Measurements from ENCODE around the gene ZNF217. TPM values are rescaled to one million over a fixed set of nuclear protein-coding genes. Genes with fewer than 3 reads are reported as not detected.
"Not testable (repeated sequence)": the region's sequence is repeated elsewhere in the genome, so short reads cannot be mapped to it uniquely, and the experiment has no call there.

ZNF217 gene
- total RNA-seq, 1 donor from 2014 or later: 30.4 TPM

DNA sequence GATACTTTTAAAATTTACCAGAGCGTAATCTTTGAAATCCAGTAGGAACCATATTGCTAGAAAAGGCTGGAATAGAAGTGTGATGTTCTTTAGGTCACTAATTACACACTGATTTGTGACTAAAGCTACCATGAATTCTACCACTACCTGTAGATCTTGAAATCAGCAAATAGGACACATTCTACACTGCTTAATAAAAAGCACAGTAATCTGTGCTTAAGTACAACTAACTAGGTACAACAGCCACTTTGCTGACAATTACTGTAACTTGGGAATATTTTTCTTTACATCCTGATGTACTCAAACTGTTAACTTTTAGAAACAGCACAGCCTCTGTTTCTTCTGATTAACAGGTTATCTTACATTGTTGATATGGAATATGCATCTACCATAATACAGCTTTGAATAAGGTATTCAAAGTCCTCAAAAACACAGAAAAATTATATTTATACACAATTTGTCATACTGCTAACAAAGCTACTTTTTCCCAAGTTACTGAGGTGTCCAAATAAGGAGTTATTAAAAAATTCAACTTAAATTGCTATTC is 6.4 kb downstream of the ZNF217 start:
- DNase-seq (ENCODE audit: extremely low spot score in 2 of 2); H3K27me3 ChIP-seq; H3K9me3 ChIP-seq; H3K4me3 ChIP-seq; H3K36me3 ChIP-seq: not testable (repeated sequence)
- peaks cover 62% of the 10 kb centered on the region for H3K4me1 ChIP-seq
- intact Hi-C loops (cut with DNase I): loop anchor here (5.0 kb wide), 1 partner anchor 35 kb away; no protein-coding TSS in a partner anchor
- H3K27ac ChIP-seq: peak overlapping the region; percentile 68

GRCh38 chr20:53586640-53587039 is 7.0 kb downstream of the ZNF217 start:
- intact Hi-C loops (cut with DNase I): loop anchor here (5.0 kb wide), 1 partner anchor 36 kb away; no protein-coding TSS in a partner anchor
- no peaks in the 10 kb centered on the region for H3K9me3 ChIP-seq
- peak overlapping the region; percentile 68 for H3K27ac ChIP-seq
- no peak for TF ChIP-seq POLR2A (IDR thresholded peaks at IDR 0.05)
- TF ChIP-seq POLR2AphosphoS5 (IDR thresholded peaks at IDR 0.05; ENCODE audit: insufficient read depth in 1 of 2, low read depth in 1 of 2): no peak
- TF ChIP-seq, protein P1, sequence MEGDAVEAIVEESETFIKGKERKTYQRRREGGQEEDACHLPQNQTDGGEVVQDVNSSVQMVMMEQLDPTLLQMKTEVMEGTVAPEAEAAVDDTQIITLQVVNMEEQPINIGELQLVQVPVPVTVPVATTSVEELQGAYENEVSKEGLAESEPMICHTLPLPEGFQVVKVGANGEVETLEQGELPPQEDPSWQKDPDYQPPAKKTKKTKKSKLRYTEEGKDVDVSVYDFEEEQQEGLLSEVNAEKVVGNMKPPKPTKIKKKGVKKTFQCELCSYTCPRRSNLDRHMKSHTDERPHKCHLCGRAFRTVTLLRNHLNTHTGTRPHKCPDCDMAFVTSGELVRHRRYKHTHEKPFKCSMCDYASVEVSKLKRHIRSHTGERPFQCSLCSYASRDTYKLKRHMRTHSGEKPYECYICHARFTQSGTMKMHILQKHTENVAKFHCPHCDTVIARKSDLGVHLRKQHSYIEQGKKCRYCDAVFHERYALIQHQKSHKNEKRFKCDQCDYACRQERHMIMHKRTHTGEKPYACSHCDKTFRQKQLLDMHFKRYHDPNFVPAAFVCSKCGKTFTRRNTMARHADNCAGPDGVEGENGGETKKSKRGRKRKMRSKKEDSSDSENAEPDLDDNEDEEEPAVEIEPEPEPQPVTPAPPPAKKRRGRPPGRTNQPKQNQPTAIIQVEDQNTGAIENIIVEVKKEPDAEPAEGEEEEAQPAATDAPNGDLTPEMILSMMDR (IDR thresholded peaks at IDR 0.05): no peak
- DNase-seq (ENCODE audit: extremely low spot score in 2 of 2): no peak
- H3K4me3 ChIP-seq: no peak overlapping the region
- peaks cover 66% of the 10 kb centered on the region for H3K4me1 ChIP-seq
- H3K36me3 ChIP-seq: peaks cover 0 to 9% of the 10 kb centered on the region in 2 donors
- H3K27me3 ChIP-seq: no peaks in the 10 kb centered on the region

GRCh38 chr20:53585910-53586309 is 7.7 kb downstream of the ZNF217 start:
- DNase-seq (ENCODE audit: extremely low spot score in 2 of 2); H3K4me3 ChIP-seq; H3K9me3 ChIP-seq; H3K27me3 ChIP-seq: not testable (repeated sequence)
- intact Hi-C loops (cut with DNase I): loop anchor here (5.0 kb wide), 1 partner anchor 36 kb away; no protein-coding TSS in a partner anchor
- H3K36me3 ChIP-seq: peaks cover 0 to 15% of the 10 kb centered on the region in 2 donors
- peaks cover 72% of the 10 kb centered on the region for H3K4me1 ChIP-seq
- H3K27ac ChIP-seq: peak overlapping the region; percentile 68

DNA sequence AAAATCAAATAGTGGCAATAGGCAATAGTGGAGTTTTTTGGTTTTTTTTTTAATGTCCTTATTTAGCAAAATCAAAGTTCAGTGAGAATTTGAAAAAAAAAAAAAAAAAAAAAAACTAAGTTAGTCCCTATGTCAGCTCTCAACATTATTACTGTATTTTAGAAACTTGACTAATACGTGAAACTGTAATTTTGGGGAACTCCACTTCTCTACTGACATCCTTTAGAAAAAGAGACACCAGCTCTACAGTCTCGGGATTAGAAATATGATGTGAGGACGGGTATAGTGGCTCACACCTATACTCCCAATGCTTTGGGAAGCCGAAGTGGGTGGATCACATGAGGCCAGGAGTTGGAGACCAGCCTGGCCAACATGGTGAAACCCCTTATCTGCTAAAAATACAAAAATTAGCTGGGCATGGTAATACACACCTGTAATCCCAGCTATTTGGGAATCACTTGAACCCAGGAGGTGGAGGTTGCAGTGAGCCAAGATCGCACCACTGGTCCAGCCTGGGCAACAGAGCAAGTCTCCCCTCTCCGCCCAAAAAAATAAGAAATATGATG is 8.6 kb downstream of the ZNF217 start:
- intact Hi-C loops (cut with DNase I): loop anchor here (5.0 kb wide), 1 partner anchor 37 kb away; no protein-coding TSS in a partner anchor
- Histone ChIP-seq H3K27ac (peak overlapping the region; percentile 68), H3K4me1 (peaks cover 73% of the 10 kb centered on the region)

GRCh38 chr20:53584550-53584913 is 9.1 kb downstream of the ZNF217 start:
- peaks cover 74% of the 10 kb centered on the region for H3K4me1 ChIP-seq
- intact Hi-C loops (cut with DNase I); H3K4me3 ChIP-seq; H3K27me3 ChIP-seq; H3K9me3 ChIP-seq; DNase-seq (ENCODE audit: extremely low spot score in 2 of 2): not testable (repeated sequence)
- peaks cover 0 to 15% of the 10 kb centered on the region in 2 donors for H3K36me3 ChIP-seq
- peak overlapping the region; percentile 78 for H3K27ac ChIP-seq

More for the DNA sequence above, 8.6 kb downstream of the ZNF217 start:
- peak in 1 of 2 donors; percentile 2 for DNase-seq (ENCODE audit: extremely low spot score in 2 of 2)
- H3K36me3 ChIP-seq: peaks cover 0 to 15% of the 10 kb centered on the region in 2 donors
- not testable (repeated sequence) for H3K27me3 ChIP-seq, H3K9me3 ChIP-seq, H3K4me3 ChIP-seq

GRCh38 chr20:53583660-53584549 is 9.7 kb downstream of the ZNF217 start:
- H3K27me3 ChIP-seq; H3K9me3 ChIP-seq; H3K4me3 ChIP-seq; intact Hi-C loops (cut with DNase I); DNase-seq (ENCODE audit: extremely low spot score in 2 of 2): not testable (repeated sequence)
- Histone ChIP-seq H3K36me3 (peaks cover 0 to 15% of the 10 kb centered on the region in 2 donors), H3K4me1 (peaks cover 74% of the 10 kb centered on the region), H3K27ac (peak overlapping the region; percentile 78)

DNA sequence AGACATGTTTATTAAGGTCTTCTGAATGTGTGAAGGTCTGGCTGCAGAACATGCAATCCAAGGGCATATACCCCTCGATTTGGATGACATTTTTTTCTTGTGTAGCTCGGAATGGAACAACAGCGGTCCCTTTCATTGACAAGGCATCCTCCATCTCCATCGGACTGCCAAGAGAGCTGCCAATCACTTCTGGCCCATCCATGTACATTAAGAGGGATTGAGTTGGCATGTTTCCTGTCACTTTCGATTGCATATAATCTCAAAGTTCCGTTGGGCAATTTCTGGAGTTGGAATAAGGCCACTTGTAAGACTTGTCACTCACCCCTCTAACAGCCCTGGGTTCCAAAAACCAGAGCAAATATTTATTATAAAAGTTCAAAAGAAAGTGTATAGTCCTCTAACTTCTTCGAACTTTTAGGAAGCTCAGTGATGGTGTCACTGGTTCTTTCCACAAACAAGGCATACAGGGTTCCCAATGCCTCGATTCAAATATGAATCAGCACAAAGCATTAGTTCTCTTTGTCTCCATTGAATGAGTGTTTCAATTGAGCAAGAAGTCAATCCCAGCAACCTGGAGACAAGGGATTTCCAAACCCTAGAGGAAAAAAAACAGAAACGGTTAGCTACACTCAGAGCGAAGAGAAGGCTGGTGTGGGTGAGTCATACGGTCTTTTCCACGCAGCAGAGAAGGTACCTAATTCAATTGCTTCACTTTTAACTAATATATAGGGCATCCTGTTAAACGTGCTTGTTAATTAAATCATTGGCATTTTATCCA is 10.9 kb downstream of the ZNF217 start:
- Histone ChIP-seq H3K4me3 (no peak overlapping the region), H3K36me3 (peaks cover 0 to 15% of the 10 kb centered on the region in 2 donors), H3K9me3 (no peaks in the 10 kb centered on the region), H3K27me3 (no peaks in the 10 kb centered on the region), H3K27ac (peak overlapping the region; percentile 78), H3K4me1 (peaks cover 66% of the 10 kb centered on the region)
- TF ChIP-seq POLR2AphosphoS5 (IDR thresholded peaks at IDR 0.05; ENCODE audit: insufficient read depth in 1 of 2, low read depth in 1 of 2) (peak in 1 of 2 donors; percentile 90), POLR2A (IDR thresholded peaks at IDR 0.05) (no peak)
- peak; percentile 55 to 89 for DNase-seq (ENCODE audit: extremely low spot score in 2 of 2)
- intact Hi-C loops (cut with DNase I): no loop called here

Data from vagina (tissue), 2 donors.